Activated naive CD4-positive, alpha-beta T cell treated with anti-CD3 and anti-CD28 coated beads, Interleukin-2, amount 50 U/mL, for 24 hours (primary cell): ENCODE results near the gene HK1.
A peak's percentile ranks its signal among the peaks of the same experiment; 100 is the strongest.

ENCODE experiments used
- H3K27ac Mint-ChIP-seq: one replicate; pipeline ENCODE4 v1.8.0; 2021; ENCODE audit warnings: mild to moderate bottlenecking, mixed read lengths
- H3K27me3 Mint-ChIP-seq: one replicate; pipeline ENCODE4 v1.8.0; 2021; ENCODE audit warnings: mixed read lengths
- H3K36me3 Mint-ChIP-seq: one replicate; pipeline ENCODE4 v1.8.0; 2021; ENCODE audit warnings: mixed read lengths
- H3K4me1 Mint-ChIP-seq: one replicate; pipeline ENCODE4 v1.8.0; 2021; ENCODE audit warnings: mixed read lengths
- H3K4me3 Mint-ChIP-seq: one replicate; pipeline ENCODE4 v1.8.0; 2021; ENCODE audit warnings: mild to moderate bottlenecking, mixed read lengths
- H3K9me3 Mint-ChIP-seq: one replicate; pipeline ENCODE4 v1.8.0; 2021; ENCODE audit warnings: mixed read lengths

HK1 gene

GRCh38 chr10:69375307-69376151 is 97.2 kb downstream of the HK1 start:
- H3K36me3 Mint-ChIP-seq: peaks cover 21% of the 10 kb centered on the region
- no peak overlapping the region for H3K27ac Mint-ChIP-seq
- no peaks in the 10 kb centered on the region for H3K27me3 Mint-ChIP-seq
- H3K9me3 Mint-ChIP-seq: no peaks in the 10 kb centered on the region
- peaks cover 17% of the 10 kb centered on the region for H3K4me1 Mint-ChIP-seq
- H3K4me3 Mint-ChIP-seq: no peak overlapping the region

- no peaks in the 10 kb centered on the region for H3K9me3 Mint-ChIP-seq
- no peak overlapping the region for H3K27ac Mint-ChIP-seq
- peaks cover 12% of the 10 kb centered on the region for H3K36me3 Mint-ChIP-seq
- no peak overlapping the region for H3K4me3 Mint-ChIP-seq
- no peaks in the 10 kb centered on the region for H3K27me3 Mint-ChIP-seq
- H3K4me1 Mint-ChIP-seq: peaks cover 14% of the 10 kb centered on the region
These were observed 98.4 kb downstream of the HK1 start for GRCh38 chr10:69376662-69377061.

GRCh38 chr10:69377191-69377590 is 98.9 kb downstream of the HK1 start:
- Mint-ChIP-seq H3K9me3 (no peaks in the 10 kb centered on the region), H3K4me3 (no peak overlapping the region), H3K27ac (no peak overlapping the region), H3K27me3 (no peaks in the 10 kb centered on the region), H3K4me1 (peaks cover 10% of the 10 kb centered on the region), H3K36me3 (peaks cover 8% of the 10 kb centered on the region)

GRCh38 chr10:69377933-69378332 is 99.6 kb downstream of the HK1 start:
- no peak overlapping the region for H3K4me3 Mint-ChIP-seq
- H3K27me3 Mint-ChIP-seq: no peaks in the 10 kb centered on the region
- peak overlapping the region; percentile 53 for H3K27ac Mint-ChIP-seq
- H3K4me1 Mint-ChIP-seq: peaks cover 10% of the 10 kb centered on the region
- no peaks in the 10 kb centered on the region for H3K9me3 Mint-ChIP-seq
- H3K36me3 Mint-ChIP-seq: peaks cover 8% of the 10 kb centered on the region

GRCh38 chr10:69379800-69380199 is 101.5 kb downstream of the HK1 start:
- H3K36me3 Mint-ChIP-seq: peaks cover 10% of the 10 kb centered on the region
- H3K9me3 Mint-ChIP-seq: no peaks in the 10 kb centered on the region
- peak overlapping the region; percentile 35 for H3K27ac Mint-ChIP-seq
- H3K4me1 Mint-ChIP-seq: no peaks in the 10 kb centered on the region
- no peak overlapping the region for H3K4me3 Mint-ChIP-seq
- no peaks in the 10 kb centered on the region for H3K27me3 Mint-ChIP-seq

GRCh38 chr10:69382382-69383117 is 104.3 kb downstream of the HK1 start:
- Mint-ChIP-seq H3K4me3 (no peak overlapping the region), H3K27me3 (no peaks in the 10 kb centered on the region), H3K9me3 (no peaks in the 10 kb centered on the region), H3K27ac (no peak overlapping the region), H3K4me1 (no peaks in the 10 kb centered on the region), H3K36me3 (peaks cover 15% of the 10 kb centered on the region)

- peak overlapping the region; percentile 59 for H3K27ac Mint-ChIP-seq
- H3K9me3 Mint-ChIP-seq: no peaks in the 10 kb centered on the region
- no peak overlapping the region for H3K4me3 Mint-ChIP-seq
- no peaks in the 10 kb centered on the region for H3K4me1 Mint-ChIP-seq
- no peaks in the 10 kb centered on the region for H3K27me3 Mint-ChIP-seq
- peaks cover 21% of the 10 kb centered on the region for H3K36me3 Mint-ChIP-seq
These were observed 105.3 kb downstream of the HK1 start for GRCh38 chr10:69383558-69383957.

GRCh38 chr10:69384320-69384719 is 106.0 kb downstream of the HK1 start:
- no peak overlapping the region for H3K27ac Mint-ChIP-seq
- no peaks in the 10 kb centered on the region for H3K27me3 Mint-ChIP-seq
- H3K9me3 Mint-ChIP-seq: no peaks in the 10 kb centered on the region
- H3K4me1 Mint-ChIP-seq: no peaks in the 10 kb centered on the region
- no peak overlapping the region for H3K4me3 Mint-ChIP-seq
- H3K36me3 Mint-ChIP-seq: peaks cover 23% of the 10 kb centered on the region

GRCh38 chr10:69385454-69386350 is 107.4 kb downstream of the HK1 start:
- Mint-ChIP-seq H3K4me3 (no peak overlapping the region), H3K27ac (peak overlapping the region; percentile 63), H3K4me1 (peaks cover 6% of the 10 kb centered on the region), H3K27me3 (no peaks in the 10 kb centered on the region), H3K9me3 (no peaks in the 10 kb centered on the region), H3K36me3 (peaks cover 20% of the 10 kb centered on the region)

- no peak overlapping the region for H3K4me3 Mint-ChIP-seq
- H3K36me3 Mint-ChIP-seq: peaks cover 21% of the 10 kb centered on the region
- H3K9me3 Mint-ChIP-seq: no peaks in the 10 kb centered on the region
- H3K4me1 Mint-ChIP-seq: peaks cover 17% of the 10 kb centered on the region
- H3K27me3 Mint-ChIP-seq: no peaks in the 10 kb centered on the region
- no peak overlapping the region for H3K27ac Mint-ChIP-seq
These were observed 109.2 kb downstream of the HK1 start for GRCh38 chr10:69387500-69387899.

- no peaks in the 10 kb centered on the region for H3K27me3 Mint-ChIP-seq
- peaks cover 20% of the 10 kb centered on the region for H3K36me3 Mint-ChIP-seq
- no peak overlapping the region for H3K27ac Mint-ChIP-seq
These were observed 110.2 kb downstream of the HK1 start for GRCh38 chr10:69388488-69388887.

GRCh38 chr10:69389827-69390490 is 111.7 kb downstream of the HK1 start:
- no peaks in the 10 kb centered on the region for H3K27me3 Mint-ChIP-seq
- no peak overlapping the region for H3K4me3 Mint-ChIP-seq
- H3K36me3 Mint-ChIP-seq: peaks cover 22% of the 10 kb centered on the region
- peaks cover 19% of the 10 kb centered on the region for H3K4me1 Mint-ChIP-seq
- peak overlapping the region; percentile 94 for H3K27ac Mint-ChIP-seq
- H3K9me3 Mint-ChIP-seq: no peaks in the 10 kb centered on the region

More at GRCh38 chr10:69388488-69388887, 110.2 kb downstream of the HK1 start:
- Mint-ChIP-seq H3K4me1 (peaks cover 19% of the 10 kb centered on the region), H3K9me3 (no peaks in the 10 kb centered on the region), H3K4me3 (no peak overlapping the region)

GRCh38 chr10:69391158-69391557 is 112.9 kb downstream of the HK1 start:
- Mint-ChIP-seq H3K4me1 (peaks cover 19% of the 10 kb centered on the region), H3K27me3 (no peaks in the 10 kb centered on the region), H3K36me3 (peaks cover 18% of the 10 kb centered on the region), H3K4me3 (no peak overlapping the region), H3K9me3 (no peaks in the 10 kb centered on the region), H3K27ac (no peak overlapping the region)

GRCh38 chr10:69392481-69393000 is 114.2 kb downstream of the HK1 start:
- Mint-ChIP-seq H3K36me3 (peaks cover 15% of the 10 kb centered on the region), H3K27ac (no peak overlapping the region), H3K4me3 (no peak overlapping the region), H3K27me3 (no peaks in the 10 kb centered on the region), H3K4me1 (peaks cover 19% of the 10 kb centered on the region), H3K9me3 (no peaks in the 10 kb centered on the region)

- H3K27me3 Mint-ChIP-seq: no peaks in the 10 kb centered on the region
- H3K27ac Mint-ChIP-seq: no peak overlapping the region
- peaks cover 6% of the 10 kb centered on the region for H3K36me3 Mint-ChIP-seq
- peaks cover 19% of the 10 kb centered on the region for H3K4me1 Mint-ChIP-seq
- no peaks in the 10 kb centered on the region for H3K9me3 Mint-ChIP-seq
- H3K4me3 Mint-ChIP-seq: no peak overlapping the region
These were observed 115.7 kb downstream of the HK1 start for GRCh38 chr10:69394020-69394419.
